GM12878 (cell line): Measurements from ENCODE around the gene ZNF282. TPM values are rescaled to one million over a fixed set of nuclear protein-coding genes. Genes with fewer than 3 reads are reported as not detected.

ENCODE experiments used
- ATAC-seq: fragments of 200-7000 bp; cut with Tn5 transposase; 3 replicates; pipeline ENCODE4 v1.9.1; 2020; ENCODE audit warnings: mild to moderate bottlenecking, moderate library complexity
- BruUV-seq: library from RNA; stranded (reverse); fragments of 400-500 nt; replicated peaks from 2 replicates; lab custom pipeline; 2021; lab: Mats Ljungman, UMichigan
- CTCF ChIA-PET: fragments of 300-600 bp; sonication (Branson Sonifier 250); formaldehyde crosslinking; extraction: SDS; loops from one replicate; lab custom pipeline; 2021; ENCODE audit warnings: inconsistent platforms; lab: Yijun Ruan, JAX
- POLR2A ChIA-PET: fragments of 350-600 bp; formaldehyde crosslinking; extraction: SDS; loops from one replicate; lab custom pipeline; 2021; ENCODE audit warnings: inconsistent platforms; lab: Charles Lee
- RAD21 ChIA-PET: fragments of 300-600 bp; sonication (Branson Sonifier 250); formaldehyde crosslinking; loops from one replicate; lab custom pipeline; 2023; ENCODE audit warnings: antibody characterized with exemption; ENCODE audit not compliant: unreplicated experiment; lab: Charles Lee
- SMC1A ChIA-PET: fragments of 300-600 bp; sonication (Branson Sonifier 250); formaldehyde crosslinking; loops from one replicate; lab custom pipeline; 2023; ENCODE audit not compliant: unreplicated experiment, uncharacterized antibody; lab: Charles Lee
- DNase-seq: peaks from one replicate; pipeline ENCODE4 v3.0.0-alpha.2; 2011; ENCODE audit warnings: low read depth, low spot score
- FAIRE-seq: peaks from 3 replicates; lab custom pipeline; 2011; peaks lifted over from hg19 to GRCh38; lab: Jason Lieb, UNC
- H2AFZ ChIP-seq: 2 replicates; pipeline ENCODE4 v1.6.0; 2011; ENCODE audit warnings: low read depth, low read length, control low read depth; ENCODE audit not compliant: control insufficient read depth
- H3K27ac ChIP-seq: 2 replicates; pipeline ENCODE4 v1.5.1; 2011; ENCODE audit warnings: control low read depth; ENCODE audit not compliant: control insufficient read depth, insufficient read depth
- H3K27me3 ChIP-seq, 2 experiments: replicated peaks in 1 of 2; 2 replicates each; pipeline versions ENCODE4 v1.6.0 to v1.6.1; 2011; ENCODE audit warnings: low read length in 1 of 2; ENCODE audit not compliant: control insufficient read depth in 2 of 2, insufficient read depth in 2 of 2
- H3K36me3 ChIP-seq, 2 experiments: 2 replicates each; pipeline ENCODE4 v1.5.1; 2011; ENCODE audit warnings: low read length in 1 of 2; ENCODE audit not compliant: control insufficient read depth in 2 of 2, insufficient read depth in 2 of 2
- H3K4me1 ChIP-seq: 2 replicates; pipeline ENCODE4 v1.6.1; 2011; ENCODE audit warnings: mild to moderate bottlenecking, low read length, moderate library complexity, mixed read lengths; ENCODE audit not compliant: control insufficient read depth, insufficient read depth
- H3K4me2 ChIP-seq: 2 replicates; pipeline ENCODE4 v1.6.0; 2011; ENCODE audit warnings: control low read depth; ENCODE audit not compliant: control insufficient read depth, insufficient read depth
- H3K4me3 ChIP-seq: fragments of 200-600 bp; sonication (generic); 2 replicates; pipeline ENCODE4 v1.5.1; 2016
- H3K79me2 ChIP-seq: 2 replicates; pipeline ENCODE4 v1.6.0; 2011; ENCODE audit warnings: low read length; ENCODE audit not compliant: control insufficient read depth, insufficient read depth
- H3K9ac ChIP-seq: 2 replicates; pipeline ENCODE4 v1.8.0; 2011; ENCODE audit warnings: low read length, control low read depth, mixed read lengths; ENCODE audit not compliant: control insufficient read depth, insufficient read depth
- H3K9me3 ChIP-seq: replicated peaks from 3 replicates; pipeline ENCODE4 v1.5.1; 2011; ENCODE audit warnings: mild to moderate bottlenecking, low read length; ENCODE audit not compliant: control insufficient read depth, insufficient read depth
- H4K20me1 ChIP-seq: 2 replicates; pipeline ENCODE4 v1.6.0; 2011; ENCODE audit not compliant: control insufficient read depth, insufficient read depth
- ATF7 ChIP-seq: fragments of 450-650 bp; IDR thresholded peaks from 2 replicates; pipeline ENCODE4 v1.6.1; 2016; ENCODE audit warnings: low read depth, mild to moderate bottlenecking
- GABPA ChIP-seq: IDR thresholded peaks from 2 replicates; pipeline ENCODE4 v1.6.1; 2014; ENCODE audit warnings: antibody characterized with exemption, low read depth, mild to moderate bottlenecking, inconsistent platforms
- IRF3 ChIP-seq: fragments of 450-650 bp; IDR thresholded peaks from 2 replicates; pipeline ENCODE4 v1.6.1; 2014; ENCODE audit warnings: mild to moderate bottlenecking
- IRF4 ChIP-seq: IDR thresholded peaks from 2 replicates; pipeline ENCODE4 v1.6.1; 2011; ENCODE audit warnings: low read depth, low read length
- MYC ChIP-seq: IDR thresholded peaks from 2 replicates; pipeline ENCODE4 v1.6.1; 2011; ENCODE audit warnings: mild to moderate bottlenecking, low read length, moderate library complexity, inconsistent platforms; ENCODE audit not compliant: insufficient read depth, insufficient replicate concordance, insufficient read length, severe bottlenecking
- NFYA ChIP-seq: IDR thresholded peaks from 2 replicates; pipeline ENCODE4 v1.6.1; 2011; ENCODE audit warnings: low read depth, mild to moderate bottlenecking, low read length, improper control_type of control experiment, borderline replicate concordance
- NFYB ChIP-seq: IDR thresholded peaks from 2 replicates; pipeline ENCODE4 v1.6.1; 2011; ENCODE audit warnings: low read depth, mild to moderate bottlenecking, low read length, improper control_type of control experiment, moderate library complexity; ENCODE audit not compliant: insufficient read depth
- RAD21 ChIP-seq: IDR thresholded peaks from 2 replicates; pipeline ENCODE4 v1.6.1; 2011; ENCODE audit warnings: mild to moderate bottlenecking, low read depth, low read length, moderate library complexity; ENCODE audit not compliant: insufficient read depth
- RCOR1 ChIP-seq: conservative IDR thresholded peaks from 2 replicates; pipeline ENCODE4 v1.6.1; 2012; ENCODE audit warnings: low read depth, low read length, improper control_type of control experiment
- SMAD1 ChIP-seq: fragments of 450-650 bp; IDR thresholded peaks from 2 replicates; pipeline ENCODE4 v1.6.1; 2018; ENCODE audit warnings: mild to moderate bottlenecking, low read depth; ENCODE audit not compliant: partially characterized antibody
- TAF1 ChIP-seq: IDR thresholded peaks from 2 replicates; pipeline ENCODE4 v1.6.1; 2011; ENCODE audit warnings: mild to moderate bottlenecking, low read depth, low read length, borderline replicate concordance
- TBL1XR1 ChIP-seq: IDR thresholded peaks from 2 replicates; pipeline ENCODE4 v1.6.1; 2012; ENCODE audit warnings: low read depth, low read length, improper control_type of control experiment
- WGBS: methylation state at CpG from one replicate; pipeline ENCODE4 v1.1.6; 2016; ENCODE audit warnings: low lambda C conversion rate; ENCODE audit not compliant: insufficient replicate concordance, insufficient coverage; ENCODE audit errors: missing lambda C conversion rate; 5-methylcytosine and 5-hydroxymethylcytosine counted together
- in situ Hi-C: fragments of 300-500 bp; cut with MboI; formaldehyde crosslinking; loops from 9 replicates; pipeline ENCODE4 v1.14.3; 2018; ENCODE audit warnings: mixed read lengths
- intact Hi-C: fragments of 100-400 bp; cut with micrococcal nuclease; formaldehyde crosslinking; loops from one replicate; pipeline ENCODE4 v1.14.2; 2022; ENCODE audit not compliant: unreplicated experiment
- polyA plus RNA-seq, 11 experiments: library from polyadenylated mRNA; depleted of rRNA in 4 of 11; unstranded in 6 of 11; stranded (reverse) in 5 of 11; fragments of >200 nt; fragmentation: Nextera tagmentation in 4 of 11; fragmentation: Illumina TruSeq in 1 of 11; extraction: Ambion mirVana in 4 of 11; extraction: Trizol in 1 of 11; gene quantifications; 1 replicate in 1 of 11; 2 replicates in 10 of 11; pipeline versions ENCODE4 v1.2.1 to v1.2.3, GENCODE V29; 2011 to 2016; ENCODE audit warnings: inconsistent platforms in 2 of 11, missing spikeins in 2 of 11, low read depth in 1 of 11
- total RNA-seq, 4 experiments: library from RNA; depleted of rRNA in 3 of 4; stranded (reverse); fragments of >200 nt in 3 of 4; fragmentation: Illumina TruSeq in 1 of 4; extraction: Trizol in 1 of 4; gene quantifications; 2 replicates each; pipeline versions ENCODE4 v1.2.1 to v1.2.3, GENCODE V29; 2013 to 2021

ZNF282 gene
- total and polyA plus RNA-seq, 10 of the 15 experiments (the other 5 are each of a cell fraction or from before 2014, with no cell fraction given): 0.35 to 28.4 (median 8.1) TPM

- no peak for TF ChIP-seq MYC
- no peak for TF ChIP-seq NFYB
Observed at GRCh38 chr7:149202831-149203231, 7.5 kb downstream of the ZNF282 start (continued).

DNA sequence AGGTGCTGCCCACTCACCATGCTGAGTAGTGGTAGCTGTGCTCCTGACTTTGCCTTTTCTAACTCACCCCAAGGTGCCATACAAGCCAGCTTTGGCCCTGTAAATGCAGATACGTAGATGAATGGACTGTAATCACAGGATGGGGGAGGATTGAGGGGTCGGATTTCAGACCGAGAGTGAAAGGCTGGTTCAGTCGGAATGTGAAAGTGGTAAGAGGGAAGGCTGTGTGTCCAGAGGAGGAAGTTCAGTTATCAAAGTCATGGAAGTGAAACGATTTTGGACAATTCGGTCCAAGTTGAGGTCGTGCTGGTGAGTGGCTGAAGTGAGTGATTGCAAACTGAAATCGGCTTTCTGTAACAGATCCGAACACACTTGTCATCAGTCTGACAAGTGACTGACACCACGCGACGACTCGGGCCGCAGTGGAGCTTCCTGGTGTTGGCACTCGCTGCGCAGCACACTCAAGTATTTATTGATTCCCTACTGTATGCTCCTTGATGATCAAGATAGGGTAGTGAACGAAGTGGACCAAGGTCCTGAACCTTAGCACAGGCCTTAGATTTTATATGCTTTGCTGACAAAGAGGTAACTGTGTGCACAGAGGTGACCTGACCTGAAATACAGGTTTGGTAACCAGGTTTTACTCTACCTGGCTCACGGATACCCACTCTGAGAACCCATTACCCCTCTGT, 10.5 kb downstream of the ZNF282 start:
- POLR2A ChIA-PET: no interaction called here
- no peak overlapping the region for H3K27ac ChIP-seq
- no peaks in the 10 kb centered on the region for H3K9me3 ChIP-seq
- no peaks in the 10 kb centered on the region for H3K4me1 ChIP-seq
- intact Hi-C loops: no loop called here
- H3K9ac ChIP-seq: no peak overlapping the region
- no peak overlapping the region for H2AFZ ChIP-seq
- 91% methylated on average over 18 of the region's 18 CpGs for WGBS
- no peak overlapping the region for H3K4me3 ChIP-seq
- peaks cover 4% of the 10 kb centered on the region for H3K79me2 ChIP-seq
- no peak for TF ChIP-seq IRF3
- no peak for TF ChIP-seq RAD21
- no peak for TF ChIP-seq TBL1XR1
- TF ChIP-seq TAF1: no peak
- TF ChIP-seq NFYA: no peak
- no peak for TF ChIP-seq SMAD1
- TF ChIP-seq IRF4: no peak
- no peak for TF ChIP-seq RCOR1
- TF ChIP-seq ATF7: no peak
- no peak for TF ChIP-seq GABPA
- CTCF ChIA-PET: no interaction called here
- no peaks in the 10 kb centered on the region for H4K20me1 ChIP-seq
- BruUV-seq: TSS peak; percentile 6
- FAIRE-seq: no peak
- ATAC-seq: no peak
- in situ Hi-C loops: no loop called here
- peaks cover 21 to 30% of the 10 kb centered on the region in 2 experiments; a peak in 3 of 4 replicates for H3K36me3 ChIP-seq
- SMC1A ChIA-PET: no interaction called here
- no peak overlapping the region for H3K4me2 ChIP-seq
- DNase-seq: no peak
- no peaks in the 10 kb centered on the region for H3K27me3 ChIP-seq
- RAD21 ChIA-PET: no interaction called here
